Measurements from ENCODE around the gene RIPPLY3.
A peak's percentile ranks its signal among the peaks of the same experiment; 100 is the strongest.

Gene RIPPLY3

GRCh38 chr21:37005548-37006485, 685 bp upstream of the RIPPLY3 start:
- no peak for TF ChIP-seq CTCF (IDR thresholded peaks at IDR 0.05; ENCODE audit: control insufficient read depth, extremely low read depth, insufficient read depth)
- H3K4me3 ChIP-seq (ENCODE audit: low read depth, low read length) = peak overlapping the region; percentile 28
- no peak for DNase-seq (ENCODE audit: low read depth)

DNA sequence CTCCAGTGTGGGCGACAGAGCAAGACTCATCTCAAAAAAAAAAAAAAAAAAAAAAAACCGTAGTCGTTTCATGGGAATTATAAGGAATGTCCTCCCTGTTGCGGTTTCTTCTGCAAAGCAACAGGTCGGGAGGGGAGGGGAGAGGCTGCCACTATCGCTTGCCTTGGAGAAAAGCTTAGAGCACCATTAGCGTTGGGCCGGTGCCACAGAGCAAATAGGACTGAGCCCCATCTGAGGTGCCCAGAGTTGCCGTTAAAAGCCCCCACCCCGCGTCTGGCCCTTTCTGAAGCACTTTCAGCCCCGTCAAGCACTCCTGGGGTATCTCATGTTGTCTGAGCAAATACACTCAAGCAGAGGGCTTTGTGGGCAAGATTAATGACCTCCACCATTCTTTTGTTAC, 2.2 kb downstream of the RIPPLY3 start:
- DNase-seq (ENCODE audit: low read depth) = no peak
- no peak for TF ChIP-seq CTCF (IDR thresholded peaks at IDR 0.05; ENCODE audit: control insufficient read depth, extremely low read depth, insufficient read depth)
- H3K4me3 ChIP-seq (ENCODE audit: low read depth, low read length) = no peak overlapping the region

DNA sequence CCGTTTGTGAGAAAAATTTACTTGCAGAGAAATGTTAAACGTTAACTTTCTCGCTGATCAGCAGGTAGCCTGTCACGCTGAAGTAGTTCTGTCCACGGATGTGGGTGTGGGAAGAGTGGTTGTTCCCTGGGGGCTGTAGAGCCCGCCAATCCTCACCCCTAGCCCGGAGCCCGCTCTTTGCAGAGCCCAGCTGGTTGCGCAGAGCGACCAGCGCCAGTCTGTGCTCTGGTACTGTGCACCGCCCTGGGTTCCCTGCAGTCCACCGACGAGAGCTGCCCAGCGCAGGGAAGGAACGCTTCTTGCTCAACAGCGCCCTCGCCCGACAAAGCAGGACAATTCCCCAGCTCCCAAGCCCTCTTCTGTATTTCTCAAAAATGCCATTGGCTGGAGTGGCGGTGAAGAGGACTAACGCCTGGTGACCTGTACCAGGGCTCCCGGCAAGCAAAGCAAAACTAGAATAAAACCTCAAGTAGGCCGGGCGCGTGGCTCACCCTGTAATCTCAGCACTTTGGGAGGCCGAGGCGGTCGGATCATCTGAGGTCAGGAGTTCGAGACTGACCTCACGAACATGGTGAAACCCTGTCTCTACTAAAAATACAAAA, 3.3 kb downstream of the RIPPLY3 start:
- peak; percentile 87 for TF ChIP-seq CTCF (IDR thresholded peaks at IDR 0.05; ENCODE audit: control insufficient read depth, extremely low read depth, insufficient read depth)
- DNase-seq (ENCODE audit: low read depth) = peak; percentile 64
- 0 out of 2 replicates have a peak overlapping the region, but pooled peaks have one; percentile 19 for H3K4me3 ChIP-seq (ENCODE audit: low read depth, low read length)

DNA sequence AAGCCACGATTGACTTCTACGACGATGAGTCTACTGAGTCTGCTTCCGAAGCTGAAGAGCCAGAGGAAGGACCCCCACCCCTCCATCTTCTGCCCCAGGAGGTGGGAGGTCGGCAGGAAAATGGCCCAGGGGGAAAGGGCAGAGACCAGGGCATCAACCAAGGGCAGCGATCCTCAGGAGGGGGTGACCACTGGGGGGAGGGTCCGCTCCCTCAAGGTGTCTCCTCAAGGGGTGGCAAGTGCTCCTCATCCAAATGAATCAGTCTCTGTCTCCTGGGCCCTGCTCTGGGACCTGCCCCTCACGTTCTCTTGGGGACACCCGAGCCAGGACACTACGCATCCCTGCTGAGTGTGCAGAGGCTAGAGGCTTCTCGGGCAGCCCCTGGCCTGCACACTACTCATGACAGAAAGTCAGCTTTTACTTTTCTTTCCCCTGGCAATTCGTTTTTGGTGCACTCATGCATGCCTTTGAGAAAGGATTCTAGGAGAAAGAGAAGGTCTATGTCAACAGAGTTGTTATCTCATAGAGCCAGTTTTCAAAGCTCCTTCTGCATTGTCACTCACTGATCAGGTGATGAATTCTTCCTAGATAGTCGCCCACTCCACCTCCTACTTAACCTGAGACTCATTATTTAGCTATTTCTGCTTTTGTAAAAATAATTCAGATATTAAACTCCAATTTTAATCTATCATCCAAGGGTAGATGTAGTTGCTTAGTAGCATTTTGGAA, 11.6 kb downstream of the RIPPLY3 start:
- H3K4me3 ChIP-seq (ENCODE audit: low read depth, low read length) = no peak overlapping the region
- no peak for TF ChIP-seq CTCF (IDR thresholded peaks at IDR 0.05; ENCODE audit: control insufficient read depth, extremely low read depth, insufficient read depth)
- DNase-seq (ENCODE audit: low read depth) = no peak

DNA sequence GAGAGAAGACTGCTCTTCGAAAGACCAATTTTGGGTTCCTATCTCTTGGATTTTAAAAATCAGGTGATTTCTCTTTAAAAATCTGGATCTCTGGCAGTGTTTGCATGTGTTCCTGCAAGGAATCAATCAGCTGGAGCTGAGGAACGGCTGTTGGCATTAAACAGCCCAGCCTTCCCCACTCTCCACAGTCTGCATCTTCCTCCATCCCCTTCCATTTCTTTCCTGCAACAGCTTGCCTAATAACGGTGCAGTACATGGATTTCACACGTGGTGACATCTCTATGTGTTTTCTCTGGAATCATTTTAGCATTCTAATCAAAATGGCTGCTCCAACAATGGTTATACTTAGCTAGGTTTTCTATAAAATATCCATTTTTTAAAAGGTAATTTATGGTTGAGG, 20.0 kb downstream of the RIPPLY3 start:
- DNase-seq (ENCODE audit: low read depth) = no peak
- TF ChIP-seq CTCF (IDR thresholded peaks at IDR 0.05; ENCODE audit: control insufficient read depth, extremely low read depth, insufficient read depth) = no peak
- no peak overlapping the region for H3K4me3 ChIP-seq (ENCODE audit: low read depth, low read length)

DNA sequence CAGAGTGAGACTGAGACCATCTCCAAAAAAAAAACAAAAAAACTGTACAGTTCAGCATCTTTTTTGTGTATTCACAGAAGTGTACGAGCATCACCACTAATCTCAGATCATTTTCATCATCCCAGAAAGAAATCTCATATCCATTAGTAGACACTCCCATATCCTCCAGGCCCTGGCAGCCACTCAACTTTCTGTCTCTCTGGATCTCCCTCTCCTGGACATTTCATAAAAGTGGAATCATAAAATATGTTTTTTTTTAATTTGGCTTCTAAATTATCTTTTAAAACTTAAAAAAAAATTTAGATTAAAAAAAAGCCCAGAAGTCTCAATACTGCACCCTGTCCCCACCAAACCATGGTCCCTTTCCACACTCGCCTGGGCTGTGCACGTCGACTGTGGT, 22.1 kb downstream of the RIPPLY3 start:
- DNase-seq (ENCODE audit: low read depth) = no peak
- H3K4me3 ChIP-seq (ENCODE audit: low read depth, low read length) = no peak overlapping the region
- TF ChIP-seq CTCF (IDR thresholded peaks at IDR 0.05; ENCODE audit: control insufficient read depth, extremely low read depth, insufficient read depth) = no peak

Data from LNCaP clone FGC (cell line).